ENCODE data around the gene KNOP1. TPM values are rescaled to one million over a fixed set of nuclear protein-coding genes. Genes with fewer than 3 reads are reported as not detected.

The KNOP1 gene
- total and polyA plus RNA-seq, 2 of the 13 experiments (the other 11 are each of a cell fraction or from before 2014, with no cell fraction given), result 21.2 to 57.5 TPM

- peak; percentile 62; the same call in 1 of the 2 replicates for TF ChIP-seq ZBTB7B (CRISPR knock-in tag; IDR thresholded peaks at IDR 0.05)
- TF ChIP-seq RXRA (CRISPR knock-in tag; IDR thresholded peaks at IDR 0.05), result no peak
- TF ChIP-seq ARNT2 (CRISPR knock-in tag; IDR thresholded peaks at IDR 0.05; ENCODE audit: low read depth), result no peak
- TF ChIP-seq ZNF792 (CRISPR knock-in tag; IDR thresholded peaks at IDR 0.05), result 0 out of 2 replicates have a peak, but pooled peaks have one; percentile 50
- TF ChIP-seq PRPF4 (IDR thresholded peaks at IDR 0.05; ENCODE audit: low read depth, low read length, poor library complexity, severe bottlenecking), result no peak
- no peak for TF ChIP-seq NFIB (CRISPR knock-in tag; IDR thresholded peaks at IDR 0.05; ENCODE audit: borderline replicate concordance)
- peak; percentile 77; the same call in 1 of the 2 replicates for TF ChIP-seq IKZF5 (CRISPR knock-in tag; IDR thresholded peaks at IDR 0.05)
- no peak for TF ChIP-seq MIER2 (CRISPR knock-in tag; IDR thresholded peaks at IDR 0.05)
- TF ChIP-seq ZFP36L1 (CRISPR knock-in tag; IDR thresholded peaks at IDR 0.05), result no peak
- TF ChIP-seq ZNF335 (CRISPR knock-in tag; IDR thresholded peaks at IDR 0.05), result no peak
Measured at GRCh38 chr16:19700319-19700781, 17.7 kb downstream of the KNOP1 start (continued).

- POLR2A ChIA-PET, result interaction anchor here (2.7 kb wide), 1 partner anchor 18 kb away, joined by 12 read pairs; the partner anchor contains the start of genes IQCK and KNOP1
- no peak for DNase-seq (ENCODE audit: low spot score)
- TF ChIP-seq MXD1 (CRISPR knock-in tag; IDR thresholded peaks at IDR 0.05) (no peak), ZNF768 (CRISPR knock-in tag; IDR thresholded peaks at IDR 0.05) (peak; percentile 39; the same call in 1 of the 2 replicates), AGO1 (IDR thresholded peaks at IDR 0.05; ENCODE audit: low read depth, low read length, poor library complexity, severe bottlenecking) (no peak), ZNF280B (CRISPR knock-in tag; IDR thresholded peaks at IDR 0.05; ENCODE audit: borderline replicate concordance) (0 out of 2 replicates have a peak, but pooled peaks have one; percentile 8), IRF2 (CRISPR knock-in tag; IDR thresholded peaks at IDR 0.05) (no peak), ZBTB2 (CRISPR knock-in tag; IDR thresholded peaks at IDR 0.05; ENCODE audit: low read depth) (no peak), AGO2 (optimal IDR thresholded peaks at IDR 0.05; ENCODE audit: low read depth, low read length) (peak; percentile 72), ZNF549 (CRISPR knock-in tag; IDR thresholded peaks at IDR 0.05) (no peak), ZNF225 (CRISPR knock-in tag; IDR thresholded peaks at IDR 0.05) (no peak), NFE2L1 (CRISPR knock-in tag; IDR thresholded peaks at IDR 0.05; ENCODE audit: borderline replicate concordance) (0 out of 2 replicates have a peak, but pooled peaks have one; percentile 20), FOXK1 (CRISPR knock-in tag; IDR thresholded peaks at IDR 0.05; ENCODE audit: borderline replicate concordance, low read depth) (no peak)
Measured at GRCh38 chr16:19699472-19699871, 18.6 kb downstream of the KNOP1 start.

More at GRCh38 chr16:19699472-19699871, 18.6 kb downstream of the KNOP1 start:
- H3K9ac ChIP-seq (ENCODE audit: insufficient read depth, low read depth, low read length), result no peak overlapping the region
- intact Hi-C loops (cut with micrococcal nuclease; ENCODE audit: unreplicated experiment), result no loop called here
- H3K4me2 ChIP-seq (ENCODE audit: low read depth, low read length), result no peak overlapping the region
- ATAC-seq (no peak), FAIRE-seq (no peak)
- no peaks in the 10 kb centered on the region for H3K9me3 ChIP-seq (ENCODE audit: low read length)
- in situ Hi-C loops (cut with HindIII; ENCODE audit: extremely low pct_ligation_motif_present, low pct_unique_long_range_greater_than_20kb), result no loop called here
- no peaks in the 10 kb centered on the region for H3K27me3 ChIP-seq (ENCODE audit: control insufficient read depth in 1 of 2, insufficient read depth in 2 of 2, low read length in 2 of 2)
- BruUV-seq (replicated peaks), result no TSS peak
- H3K79me2 ChIP-seq (ENCODE audit: insufficient read depth, low read length), result no peaks in the 10 kb centered on the region
- H4K20me1 ChIP-seq (ENCODE audit: insufficient read depth, low read length), result peaks cover 4% of the 10 kb centered on the region; the same call in 1 of the 2 replicates
- H2AFZ ChIP-seq (ENCODE audit: low read length), result no peak overlapping the region
- CTCF ChIA-PET (ENCODE audit: low intra/inter-chr PET ratio, low total read pairs), result no interaction called here
- 97% methylated on average over 8 of the region's 8 CpGs for WGBS (ENCODE audit: low lambda C conversion rate)
- H3K4me1 ChIP-seq (ENCODE audit: insufficient read depth, low read length), result peaks cover 20% of the 10 kb centered on the region
- H3K4me3 ChIP-seq (replicated peaks in 1 of 3; ENCODE audit: insufficient read depth in 1 of 3, low read depth in 2 of 3, low read length in 3 of 3), result no peak overlapping the region
- H3K36me3 ChIP-seq (replicated peaks in 1 of 2; ENCODE audit: control insufficient read depth in 1 of 2, insufficient read depth in 2 of 2, low read length in 2 of 2), result peaks cover 12 to 25% of the 10 kb centered on the region in 2 experiments; a peak in 4 of 5 replicates
- no peak overlapping the region for H3K27ac ChIP-seq (ENCODE audit: extremely low read length, insufficient read depth, low read length)

All from HepG2 (cell line).